ENCODE results near the gene NCAM2.

DNA sequence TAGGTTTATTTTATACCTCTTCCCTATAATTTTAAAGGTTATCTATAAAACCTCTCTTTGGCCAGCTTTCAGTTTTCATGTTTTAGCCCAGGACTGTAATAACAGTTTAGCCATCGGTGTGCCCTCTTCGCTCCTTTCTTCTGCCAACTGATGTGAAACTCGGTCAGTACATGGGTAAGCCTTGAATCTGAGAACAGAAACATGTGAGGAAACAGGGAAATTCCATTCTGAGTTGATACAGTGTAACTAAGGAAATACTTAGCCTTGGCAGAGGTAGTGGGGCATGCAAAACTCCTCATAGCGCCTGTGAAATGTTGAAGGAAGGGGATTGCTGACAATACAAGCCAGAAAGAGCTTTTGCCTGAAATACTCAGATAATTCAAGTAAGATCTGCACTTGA, 465.2 kb downstream of the NCAM2 start:
- TF ChIP-seq CTCF (IDR thresholded peaks at IDR 0.05) (no peak), POLR2A (IDR thresholded peaks at IDR 0.05) (no peak)

All from thyroid gland (tissue), 4 donors.